Keratinocyte (primary cell): Measurements from ENCODE around the gene SERPINA1.
"Not testable (repeated sequence)": the region's sequence is repeated elsewhere in the genome, so short reads cannot be mapped to it uniquely, and the experiment has no call there.

Source experiments
- EZH2 ChIP-seq: IDR thresholded peaks from one replicate; pipeline ENCODE4 v1.6.1; 2012; ENCODE audit warnings: inconsistent platforms, mild to moderate bottlenecking, low read length, moderate library complexity
- TF ChIP-seq, protein P1 (sequence below), 3 experiments: IDR thresholded peaks in 1 of 3; conservative IDR thresholded peaks in 1 of 3; optimal IDR thresholded peaks in 1 of 3; 2 replicates in 2 of 3; 3 replicates in 1 of 3; pipeline versions ENCODE3 to v1.5.1; 2011; ENCODE audit warnings: low read length in 3 of 3, mild to moderate bottlenecking in 3 of 3, moderate library complexity in 2 of 3, control low read depth in 1 of 3, inconsistent platforms in 1 of 3; ENCODE audit not compliant: insufficient read depth in 2 of 3; ENCODE audit errors: extremely low read depth in 1 of 3

DNA sequence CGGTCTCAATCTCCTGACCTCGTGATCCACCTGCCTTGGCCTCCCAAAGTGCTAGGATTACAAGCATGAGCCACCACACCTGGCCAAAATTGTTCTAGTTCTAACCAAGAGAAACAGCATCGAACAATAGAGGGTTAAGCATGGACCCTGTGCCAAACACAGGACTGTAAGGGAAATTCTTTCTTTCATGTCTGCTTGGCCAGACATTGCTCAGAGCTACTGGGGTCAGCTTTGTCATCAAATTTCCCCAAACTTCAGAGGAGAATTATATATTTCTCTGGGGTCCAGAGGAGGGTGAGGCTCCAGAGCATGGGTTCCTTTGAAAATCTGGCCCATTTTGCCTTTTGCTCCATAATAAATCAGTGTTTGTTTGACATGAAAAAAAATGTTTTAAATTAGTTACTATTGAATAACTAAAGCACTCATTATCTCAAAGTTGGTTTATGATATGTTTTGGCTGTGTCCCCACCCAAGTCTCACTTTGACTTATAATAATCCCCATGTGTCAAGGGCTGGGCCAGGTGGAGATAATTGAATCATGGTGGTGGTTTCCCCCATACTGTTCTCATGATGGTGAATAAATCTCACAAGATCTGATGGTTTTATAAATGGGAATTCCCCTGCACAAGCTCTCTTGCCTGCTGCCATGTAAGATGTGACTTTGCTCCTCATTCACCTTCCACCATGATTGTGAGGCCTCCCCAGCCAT, 29.2 kb upstream of the SERPINA1 start:
- TF ChIP-seq, protein P1, sequence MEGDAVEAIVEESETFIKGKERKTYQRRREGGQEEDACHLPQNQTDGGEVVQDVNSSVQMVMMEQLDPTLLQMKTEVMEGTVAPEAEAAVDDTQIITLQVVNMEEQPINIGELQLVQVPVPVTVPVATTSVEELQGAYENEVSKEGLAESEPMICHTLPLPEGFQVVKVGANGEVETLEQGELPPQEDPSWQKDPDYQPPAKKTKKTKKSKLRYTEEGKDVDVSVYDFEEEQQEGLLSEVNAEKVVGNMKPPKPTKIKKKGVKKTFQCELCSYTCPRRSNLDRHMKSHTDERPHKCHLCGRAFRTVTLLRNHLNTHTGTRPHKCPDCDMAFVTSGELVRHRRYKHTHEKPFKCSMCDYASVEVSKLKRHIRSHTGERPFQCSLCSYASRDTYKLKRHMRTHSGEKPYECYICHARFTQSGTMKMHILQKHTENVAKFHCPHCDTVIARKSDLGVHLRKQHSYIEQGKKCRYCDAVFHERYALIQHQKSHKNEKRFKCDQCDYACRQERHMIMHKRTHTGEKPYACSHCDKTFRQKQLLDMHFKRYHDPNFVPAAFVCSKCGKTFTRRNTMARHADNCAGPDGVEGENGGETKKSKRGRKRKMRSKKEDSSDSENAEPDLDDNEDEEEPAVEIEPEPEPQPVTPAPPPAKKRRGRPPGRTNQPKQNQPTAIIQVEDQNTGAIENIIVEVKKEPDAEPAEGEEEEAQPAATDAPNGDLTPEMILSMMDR (optimal IDR thresholded peaks at IDR 0.05 in 1 of 3, IDR thresholded peaks at IDR 0.05 in 1 of 3, conservative IDR thresholded peaks at IDR 0.05 in 1 of 3; ENCODE audit: extremely low read depth in 1 of 3, insufficient read depth in 2 of 3, low read length in 3 of 3), result not testable (repeated sequence)
- TF ChIP-seq EZH2, result not testable (repeated sequence)
